ENCODE data around the gene RNF126.
"Not testable (repeated sequence)": the region's sequence is repeated elsewhere in the genome, so short reads cannot be mapped to it uniquely, and the experiment has no call there.

RNF126 gene

DNA sequence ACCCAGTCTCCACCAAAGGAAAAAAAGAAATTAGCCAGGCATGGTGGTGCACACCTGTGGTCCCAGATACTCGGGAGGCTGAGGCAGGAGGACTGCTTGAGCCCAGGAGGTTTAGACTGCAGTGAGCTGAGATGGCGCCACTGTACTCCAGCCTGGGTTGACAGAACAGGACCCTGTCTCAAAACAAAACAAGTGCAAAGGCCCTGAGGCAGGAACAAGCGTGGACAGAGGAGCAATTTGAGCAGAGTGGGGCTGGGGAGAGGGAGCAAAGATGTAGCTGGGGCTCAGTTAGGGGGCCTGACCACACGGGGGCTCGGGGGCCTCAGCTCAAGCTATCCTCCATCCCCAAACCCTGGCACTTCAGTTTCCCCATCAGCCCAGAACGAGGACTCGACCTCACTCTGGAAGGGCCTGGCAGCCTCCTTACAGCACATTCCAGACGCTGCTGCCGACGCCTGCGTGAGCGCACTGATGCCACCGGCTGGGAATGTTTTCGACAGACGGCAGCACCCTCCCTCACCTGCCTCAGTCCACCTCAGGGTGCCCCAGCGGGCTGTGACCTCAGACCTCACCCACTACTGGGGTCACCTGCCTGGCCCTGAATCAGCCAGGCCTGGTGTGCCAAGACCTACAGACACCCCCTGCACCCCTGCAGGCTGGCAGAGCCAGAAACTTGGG, 27.9 kb downstream of the RNF126 start:
- Histone ChIP-seq H3K4me3 (no peak overlapping the region), H3K27ac (no peak overlapping the region)

DNA sequence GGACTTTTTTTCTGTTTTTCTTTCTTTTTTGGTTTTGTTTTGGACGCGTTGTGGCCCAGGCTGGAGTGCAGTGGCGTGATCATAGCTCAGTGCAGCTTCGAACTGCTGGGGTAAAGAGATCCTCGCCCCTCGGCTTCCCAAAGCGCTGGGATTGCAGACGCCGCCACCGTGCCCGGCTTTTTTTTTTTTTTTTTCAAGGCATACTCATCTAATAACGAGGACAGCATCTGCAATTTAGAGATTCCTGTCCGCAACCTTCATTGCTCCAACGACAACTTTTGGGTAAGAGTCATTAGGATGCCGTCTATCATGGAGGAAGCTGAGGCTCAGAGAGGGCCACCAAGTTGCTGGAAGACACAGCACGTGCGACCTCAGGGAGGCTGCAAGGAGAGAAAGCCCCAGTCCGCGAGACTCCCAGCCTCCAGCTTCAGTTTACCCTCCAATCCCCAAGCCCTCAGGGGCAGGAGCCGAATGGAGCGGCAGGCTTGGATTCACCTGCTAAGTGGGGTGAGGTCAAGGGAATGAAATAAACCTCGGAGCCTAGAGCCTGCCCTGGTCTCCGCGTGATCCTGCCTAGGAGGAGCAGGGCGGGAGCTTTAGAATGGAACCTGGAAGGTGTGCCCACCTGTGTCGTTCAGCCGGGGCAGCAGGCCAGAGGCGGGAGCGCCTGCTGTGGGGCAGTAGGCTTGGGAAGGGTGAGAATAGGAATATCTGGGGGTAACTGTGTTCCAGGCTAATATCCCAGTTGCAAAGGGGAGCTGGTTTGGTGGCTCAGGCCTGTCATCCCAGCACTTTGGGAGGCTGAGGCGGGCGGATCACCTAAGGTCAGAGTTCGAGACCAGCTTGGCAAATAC, 29.0 kb downstream of the RNF126 start:
- peak overlapping the region in 18 of 21 experiments; percentile 16 to 85 (median 74) for H3K27ac ChIP-seq
- H3K4me3 ChIP-seq = peak overlapping the region; percentile 53 to 90 (median 77)

DNA sequence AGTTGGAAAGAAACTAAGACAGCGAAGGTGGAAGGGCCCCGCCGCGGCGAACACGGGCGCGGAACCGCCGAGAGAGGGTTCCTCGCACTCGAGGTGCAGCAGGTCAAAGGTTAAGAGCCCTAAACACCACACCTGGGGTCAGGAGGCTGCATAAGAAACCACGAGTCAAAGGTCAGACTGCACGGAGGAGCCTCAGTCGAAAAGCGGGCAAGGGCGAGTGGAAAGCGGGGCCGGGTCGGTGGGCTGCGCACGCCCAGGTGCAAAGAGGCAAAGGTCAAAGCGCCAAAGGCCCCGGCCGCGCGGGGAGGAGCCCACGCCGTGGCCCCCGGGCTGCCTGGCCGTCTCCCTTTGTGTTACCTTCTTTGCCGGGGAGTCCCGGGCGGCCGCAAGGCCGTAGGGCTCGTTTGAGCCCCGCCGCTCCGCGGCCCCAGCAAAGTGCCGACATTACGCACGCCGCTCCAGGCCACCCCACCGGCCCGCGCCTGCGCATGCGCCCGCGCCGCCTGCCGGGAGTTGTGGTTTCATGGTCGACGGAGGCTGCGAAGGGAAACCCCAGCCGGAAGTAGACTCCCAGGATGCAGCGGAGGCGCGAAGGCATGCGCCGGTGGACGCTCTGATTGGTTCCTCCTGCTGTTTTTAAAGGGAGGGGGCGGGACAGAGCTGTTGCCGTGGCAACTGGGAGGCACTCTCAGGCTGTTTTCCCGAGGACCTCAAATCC, 29.8 kb downstream of the RNF126 start, which contains the start of gene POLRMT:
POLRMT (minus strand) TSS at position 470 of the 718 bp plus-strand sequence; CDS start at position 445, 25 bp downstream.
- Histone ChIP-seq H3K27ac (peak within 1 kb of the TSS; percentile 57 to 88 (median 81)), H3K4me3 (peak within 1 kb of the TSS; percentile 53 to 90 (median 77))

GRCh38 chr19:632579-633067, 30.4 kb downstream of the RNF126 start:
- peak overlapping the region; percentile 57 to 88 (median 81) for H3K27ac ChIP-seq
- H3K4me3 ChIP-seq = peak overlapping the region; percentile 53 to 90 (median 77)

DNA sequence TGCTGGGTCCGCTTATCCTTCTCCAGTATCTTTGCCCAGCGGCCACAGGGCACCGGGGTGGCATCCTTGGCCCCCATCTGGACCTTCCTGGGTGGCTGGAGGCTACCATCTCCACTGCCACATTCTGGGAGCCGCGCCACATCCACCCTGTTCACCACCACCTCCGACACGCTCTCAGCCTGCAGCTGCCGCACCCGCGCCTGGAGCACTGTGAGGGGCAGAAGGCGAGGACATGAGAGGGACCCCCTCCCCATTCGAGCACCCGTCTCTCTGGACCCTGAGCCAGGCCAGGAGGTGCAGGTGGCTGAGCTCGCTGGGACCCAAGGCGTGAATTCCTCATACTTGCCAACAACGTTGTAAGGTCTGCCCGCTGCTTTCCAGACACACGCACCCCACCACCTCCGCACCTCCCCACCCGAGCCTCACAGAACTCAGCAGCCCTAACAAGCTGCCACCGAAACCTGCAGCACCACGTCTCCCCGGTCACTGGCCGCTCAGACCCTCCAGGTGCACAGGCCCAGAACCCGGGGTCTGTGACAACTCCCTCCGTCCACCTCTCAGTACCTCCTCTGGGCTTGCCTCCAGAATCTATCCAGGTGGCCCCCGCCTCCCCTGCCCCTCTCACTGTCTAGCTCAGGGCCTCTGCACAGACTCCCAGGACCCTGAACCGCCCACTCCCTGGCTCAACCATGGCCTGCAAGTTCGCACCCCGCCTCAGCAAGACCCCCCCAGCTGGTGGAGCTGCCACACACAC, 32.9 kb downstream of the RNF126 start:
- Histone ChIP-seq H3K4me3 (no peak overlapping the region), H3K27ac (no peak overlapping the region)

DNA sequence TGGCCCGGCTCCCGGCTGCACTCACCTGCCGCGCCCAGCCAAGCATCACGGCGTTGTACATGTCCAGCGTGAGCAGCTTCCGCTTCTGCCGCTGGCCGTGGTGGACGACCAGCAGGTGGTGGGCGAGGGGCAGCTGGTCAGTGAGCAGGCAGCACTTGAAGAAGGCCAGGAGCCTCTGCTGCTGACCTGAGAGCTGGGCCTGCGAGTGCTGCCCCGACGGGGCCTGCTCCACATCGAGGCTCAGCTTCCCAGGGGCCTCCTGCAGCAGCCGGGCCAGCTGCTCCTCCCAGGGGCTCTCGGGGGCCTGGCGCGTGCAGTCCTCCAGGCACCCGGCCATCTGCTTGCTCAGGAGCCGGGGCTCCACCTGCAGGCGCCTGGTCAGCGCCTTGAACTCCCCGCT, 33.5 kb downstream of the RNF126 start:
- H3K27ac ChIP-seq = not testable (repeated sequence)

DNA sequence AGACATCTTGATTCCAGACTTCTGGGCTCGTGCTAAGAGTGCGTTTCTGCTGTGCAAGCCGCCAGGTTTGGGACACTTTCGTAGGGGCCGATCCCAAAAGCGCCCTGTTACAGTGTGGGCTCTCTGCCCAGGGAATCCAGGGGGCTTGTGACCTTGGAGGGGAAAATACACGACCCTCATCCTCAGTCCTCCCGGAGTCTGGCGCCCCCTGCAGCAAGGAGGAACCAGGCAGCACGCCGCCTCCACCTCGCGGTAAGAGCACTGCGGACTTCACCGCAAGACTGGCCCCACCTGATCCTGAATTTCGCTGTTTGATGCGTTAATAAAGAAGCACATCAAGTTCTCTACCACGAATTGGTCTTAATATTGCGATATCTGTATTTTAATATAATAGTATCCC, 34.8 kb downstream of the RNF126 start:
- Histone ChIP-seq H3K27ac (no peak overlapping the region), H3K4me3 (no peak overlapping the region)

More for the DNA sequence above, 33.5 kb downstream of the RNF126 start:
- H3K4me3 ChIP-seq = not testable (repeated sequence)

GRCh38 chr19:626566-626965, 36.4 kb downstream of the RNF126 start:
- not testable (repeated sequence) for H3K4me3 ChIP-seq, H3K27ac ChIP-seq

GRCh38 chr19:625257-625656, 37.8 kb downstream of the RNF126 start:
- H3K27ac ChIP-seq = no peak overlapping the region
- no peak overlapping the region for H3K4me3 ChIP-seq

DNA sequence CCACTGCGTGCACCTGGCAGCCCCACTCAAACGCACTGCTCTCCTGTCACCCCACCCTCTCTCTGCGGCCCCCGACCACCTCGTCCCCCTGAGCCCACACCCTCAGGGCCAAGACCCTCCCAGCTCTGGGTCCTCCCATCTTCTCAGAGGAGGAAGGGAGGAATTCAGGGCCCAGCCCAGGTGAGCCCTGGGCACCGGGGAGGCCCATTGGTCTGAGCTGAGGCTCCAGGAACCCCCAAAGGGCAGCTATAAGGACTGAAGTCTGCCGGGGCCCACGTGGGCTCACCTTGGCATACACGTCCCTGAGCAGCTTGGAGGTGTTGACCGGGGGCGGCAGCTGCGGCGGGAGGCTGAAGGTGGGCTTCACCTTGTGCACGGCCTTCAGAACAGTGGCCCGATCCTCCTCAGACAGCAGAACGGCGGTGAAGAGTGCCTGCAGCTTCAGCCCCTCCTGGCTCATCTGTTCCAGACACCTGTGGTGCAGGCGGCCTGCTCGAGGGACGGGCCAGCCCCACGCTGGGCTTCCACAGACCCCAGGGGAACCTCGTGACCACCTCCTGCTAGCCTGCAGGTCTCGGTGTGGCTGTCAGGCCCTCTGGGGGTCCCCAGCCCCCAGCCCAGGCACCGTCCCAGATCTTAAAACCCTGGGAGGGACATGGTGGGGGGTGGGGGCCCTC, 38.4 kb downstream of the RNF126 start:
- no peak overlapping the region for H3K27ac ChIP-seq
- no peak overlapping the region for H3K4me3 ChIP-seq

- Histone ChIP-seq H3K4me3 (no peak overlapping the region), H3K27ac (no peak overlapping the region)
These were observed 39.0 kb downstream of the RNF126 start for GRCh38 chr19:623974-624373.

GRCh38 chr19:623175-623916, 39.7 kb downstream of the RNF126 start:
- Histone ChIP-seq H3K4me3 (no peak overlapping the region), H3K27ac (no peak overlapping the region)

GRCh38 chr19:622666-623065, 40.3 kb downstream of the RNF126 start:
- Histone ChIP-seq H3K27ac (no peak overlapping the region), H3K4me3 (no peak overlapping the region)

DNA sequence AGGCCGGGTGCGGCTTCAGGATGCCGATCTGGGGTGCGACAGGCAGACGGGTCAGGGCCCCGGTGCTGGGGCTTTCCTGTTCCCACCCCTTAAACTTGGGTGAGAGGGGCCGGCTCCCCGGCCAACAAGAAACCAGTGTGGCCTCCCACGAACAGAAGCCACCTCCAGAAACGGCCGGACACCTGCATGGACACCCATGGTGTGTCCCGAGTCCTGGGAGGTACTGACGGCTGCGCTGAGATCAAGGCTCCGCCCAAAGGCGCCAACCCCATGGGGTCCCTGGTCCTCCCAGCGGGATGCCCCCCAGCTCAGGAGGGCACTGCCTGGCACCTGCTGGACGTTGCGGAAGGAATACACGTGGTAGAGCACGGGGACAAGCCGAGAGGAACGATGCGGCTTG, 41.2 kb downstream of the RNF126 start:
- H3K27ac ChIP-seq = no peak overlapping the region
- H3K4me3 ChIP-seq = no peak overlapping the region

- not testable (repeated sequence) for H3K4me3 ChIP-seq, H3K27ac ChIP-seq
These were observed 41.8 kb downstream of the RNF126 start for GRCh38 chr19:621191-621590.

- no peak overlapping the region for H3K27ac ChIP-seq
- no peak overlapping the region for H3K4me3 ChIP-seq
These were observed 42.7 kb downstream of the RNF126 start for GRCh38 chr19:620166-620862.

GRCh38 chr19:619286-620002, 43.6 kb downstream of the RNF126 start:
- no peak overlapping the region for H3K4me3 ChIP-seq

More at GRCh38 chr19:619286-620002, 43.6 kb downstream of the RNF126 start:
- H3K27ac ChIP-seq = no peak overlapping the region
